Lower leg skin (tissue), 4 donors: Measurements from ENCODE around the gene CHST8. TPM values are rescaled to one million over a fixed set of nuclear protein-coding genes. Genes with fewer than 3 reads are reported as not detected.

Source experiments
- DNase-seq, 2 donors: peaks; one replicate each; pipeline ENCODE4 v3.0.0-alpha.2; 2019; ENCODE audit warnings: low spot score in 2 of 2
- H3K4me3 ChIP-seq: fragments of 200-600 bp; sonication (generic); 2 replicates; pipeline ENCODE4 v1.5.1; 2017; ENCODE audit warnings: mild to moderate bottlenecking, low read depth; ENCODE audit not compliant: poor library complexity, severe bottlenecking
- CTCF ChIP-seq, 3 donors: fragments of 450-650 bp; IDR thresholded peaks; one replicate each; pipeline ENCODE4 v1.5.1; 2016; ENCODE audit warnings: antibody characterized with exemption in 3 of 3, mild to moderate bottlenecking in 3 of 3, moderate library complexity in 2 of 3
- POLR2A ChIP-seq, 2 donors: fragments of 450-650 bp; IDR thresholded peaks; one replicate each; pipeline ENCODE4 v1.6.1; 2016 to 2017; ENCODE audit warnings: antibody characterized with exemption in 2 of 2, mild to moderate bottlenecking in 1 of 2, moderate library complexity in 1 of 2
- WGBS, 2 donors: methylation state at CpG; one replicate each; pipeline ENCODE4 v1.1.5; 2018; 5-methylcytosine and 5-hydroxymethylcytosine counted together
- intact Hi-C: fragments of 100-400 bp; cut with DNase I; formaldehyde crosslinking; loops from one replicate; pipeline ENCODE4 v1.15.0; 2023; ENCODE audit warnings: low total_unique reads
- total RNA-seq, 4 donors: library from RNA; depleted of rRNA; stranded (reverse); fragments of >200 nt; gene quantifications; one replicate each; pipeline ENCODE4 v1.1.0, GENCODE V29; 2016

The CHST8 gene
- total RNA-seq, 4 donors from 2014 or later = 0.19 to 1.6 (median 0.37) TPM; not detected in 1

GRCh38 chr19:33811736-33812387, 190.1 kb downstream of the CHST8 start:
- TF ChIP-seq POLR2A (IDR thresholded peaks at IDR 0.05) = no peak
- TF ChIP-seq CTCF (IDR thresholded peaks at IDR 0.05) = no peak
- 75 to 76% methylated on average over 14 of the region's 14 CpGs for WGBS, 2 donors
- intact Hi-C loops = no loop called here
- peak in 1 of 2 donors; percentile 82 for DNase-seq
- no peak overlapping the region for H3K4me3 ChIP-seq

GRCh38 chr19:33812388-33813330, 190.9 kb downstream of the CHST8 start:
- 76 to 84% methylated on average over 23 to 27 of the region's 28 CpGs for WGBS, 2 donors
- TF ChIP-seq CTCF (IDR thresholded peaks at IDR 0.05) = no peak
- no peak for TF ChIP-seq POLR2A (IDR thresholded peaks at IDR 0.05)
- intact Hi-C loops = no loop called here
- no peak overlapping the region for H3K4me3 ChIP-seq
- peak in 1 of 2 donors; percentile 83 for DNase-seq

- H3K4me3 ChIP-seq = no peak overlapping the region
- no peak for TF ChIP-seq POLR2A (IDR thresholded peaks at IDR 0.05)
- TF ChIP-seq CTCF (IDR thresholded peaks at IDR 0.05) = no peak
- intact Hi-C loops = no loop called here
- DNase-seq = peak in 1 of 2 donors; percentile 71
- 77 to 82% methylated on average over 16 of the region's 16 CpGs for WGBS, 2 donors
Observed at GRCh38 chr19:33813391-33814101, 191.8 kb downstream of the CHST8 start.

GRCh38 chr19:33814181-33815165, 192.7 kb downstream of the CHST8 start:
- H3K4me3 ChIP-seq = no peak overlapping the region
- intact Hi-C loops = no loop called here
- 70 to 71% methylated on average over 21 of the region's 21 CpGs for WGBS, 2 donors
- DNase-seq = peak in 1 of 2 donors; percentile 76
- TF ChIP-seq POLR2A (IDR thresholded peaks at IDR 0.05) = no peak
- TF ChIP-seq CTCF (IDR thresholded peaks at IDR 0.05) = no peak
